GM19035 (cell line): ENCODE results near the gene AHDC1.

Experiments used
- ATAC-seq: cut with Tn5 transposase; IDR thresholded peaks from one replicate; pipeline ENCODE4 v1.9.1; 2021; ENCODE audit not compliant: unreplicated experiment

The AHDC1 gene

DNA sequence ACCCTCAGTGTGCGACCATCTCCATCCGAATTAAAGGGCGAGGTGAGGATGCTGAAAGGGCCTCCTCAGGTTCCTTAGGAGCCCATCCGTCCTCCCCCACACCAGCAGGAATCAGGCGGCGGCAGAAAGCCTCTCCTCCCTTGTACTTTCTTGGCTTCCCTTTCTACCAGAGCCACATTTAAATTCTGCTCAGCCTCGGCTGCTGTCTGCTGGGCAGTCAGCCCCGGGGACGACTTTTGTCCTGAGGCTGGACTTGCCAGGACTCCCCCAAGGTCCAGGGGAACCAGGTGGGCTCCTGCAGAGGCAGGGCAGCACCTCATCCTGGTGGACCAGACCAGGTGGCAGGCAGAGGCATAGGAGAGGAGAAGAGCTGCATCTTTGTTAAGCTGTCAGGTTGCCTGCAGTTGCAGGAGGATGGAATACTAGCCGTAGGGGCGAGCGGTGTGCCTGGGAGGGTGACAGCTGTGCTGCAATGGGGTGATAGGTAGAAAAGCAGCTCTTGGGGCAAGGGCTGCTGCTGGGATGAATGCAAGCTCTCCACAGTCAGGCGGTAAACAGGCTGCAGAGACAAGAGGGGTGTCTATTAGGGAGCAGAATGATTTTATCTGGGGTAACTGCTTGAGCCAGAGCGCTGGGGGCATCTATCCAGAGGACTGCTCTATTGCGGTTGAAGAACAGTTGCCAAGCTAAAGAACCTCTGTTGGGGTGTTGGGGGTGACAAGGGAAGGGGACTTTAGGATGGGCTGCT is 67.8 kb downstream of the AHDC1 start:
- no peak for ATAC-seq

DNA sequence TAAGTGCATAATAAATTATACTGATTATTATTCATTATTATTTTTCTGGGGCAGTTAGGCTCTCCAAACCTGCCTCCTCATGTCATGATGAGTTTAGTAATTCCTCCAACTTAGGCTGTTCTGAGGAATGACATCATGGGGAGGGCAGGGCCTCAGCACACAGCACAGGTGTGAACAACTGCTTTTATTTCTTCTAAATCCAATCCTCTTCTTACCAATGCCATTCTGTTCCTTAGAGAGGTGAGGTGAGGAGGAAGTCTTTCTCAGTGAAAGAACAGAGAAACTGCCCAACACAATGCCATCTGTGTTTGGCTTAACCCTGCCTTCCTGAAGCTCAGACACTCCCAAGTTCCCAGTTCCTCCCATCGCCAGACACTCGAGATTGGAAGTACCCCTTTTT is 68.6 kb downstream of the AHDC1 start:
- ATAC-seq = no peak

DNA sequence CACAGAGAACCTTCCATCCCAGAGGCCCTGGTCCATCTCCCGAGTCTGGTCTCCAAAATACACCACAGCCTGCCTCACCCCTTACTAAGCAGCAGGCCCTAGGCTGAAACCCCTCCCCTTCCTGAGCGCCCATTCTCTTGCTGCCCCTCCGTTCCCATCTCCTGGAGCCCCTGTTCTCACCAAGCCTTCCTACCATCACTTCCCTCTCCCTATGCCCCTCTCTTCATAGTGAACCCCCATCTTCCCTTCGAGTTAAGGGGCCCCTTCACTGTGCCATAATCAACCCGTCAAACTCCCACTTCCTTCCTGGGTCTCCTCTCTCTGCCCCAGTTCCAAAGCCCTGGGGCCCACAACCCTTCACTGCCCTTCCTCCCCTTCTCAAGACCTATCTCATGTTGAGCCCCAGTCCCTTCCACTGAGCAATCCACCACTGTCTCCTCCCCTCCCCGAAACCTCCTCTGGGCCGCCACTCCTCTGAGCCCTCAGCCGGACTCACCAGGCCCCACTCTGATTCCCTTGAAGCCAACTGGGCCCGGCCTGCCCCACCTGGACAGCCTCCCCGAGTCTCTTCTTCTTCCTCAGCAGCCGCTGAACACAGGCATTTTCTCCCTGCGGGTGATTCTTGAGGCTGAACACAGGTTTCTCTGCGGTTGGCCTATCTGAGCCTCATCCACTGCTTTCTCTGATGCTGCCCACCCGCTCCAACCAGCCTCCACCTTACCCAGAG is 71.8 kb downstream of the AHDC1 start:
- ATAC-seq = no peak

DNA sequence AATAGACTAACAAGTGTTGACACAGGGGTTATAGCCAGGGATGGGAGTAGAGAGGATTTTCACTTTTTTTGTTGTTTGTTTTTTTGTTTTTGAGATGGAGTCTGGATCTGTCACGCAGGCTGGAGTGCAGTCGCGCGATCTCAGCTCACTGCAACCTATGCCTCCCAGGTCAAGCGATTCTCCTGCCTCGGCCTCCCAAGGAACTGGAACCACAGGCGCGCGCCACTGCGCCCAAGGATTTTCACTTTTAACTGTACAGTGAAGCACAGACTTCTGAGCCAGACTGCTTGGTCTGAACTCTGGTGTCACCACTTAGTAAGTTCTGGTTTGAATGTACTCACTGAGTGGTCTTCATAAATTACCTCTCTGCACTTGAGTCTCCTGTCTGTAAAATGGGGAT is 73.8 kb downstream of the AHDC1 start:
- ATAC-seq = no peak

DNA sequence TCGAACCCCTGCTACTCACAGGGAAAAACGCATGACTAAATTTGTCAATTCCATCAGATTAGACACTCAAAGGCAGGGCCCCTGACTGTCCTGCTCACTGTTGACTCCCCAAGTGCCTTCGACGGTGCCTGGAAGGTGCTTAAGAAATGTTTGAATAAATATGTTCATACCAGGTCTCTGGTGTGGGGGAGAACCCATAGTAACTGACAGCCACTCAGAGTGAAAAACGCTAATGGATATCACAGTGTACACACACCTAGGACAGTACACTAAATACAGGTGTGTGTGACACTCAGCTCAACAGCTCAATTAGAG is 74.3 kb downstream of the AHDC1 start:
- ATAC-seq = no peak

DNA sequence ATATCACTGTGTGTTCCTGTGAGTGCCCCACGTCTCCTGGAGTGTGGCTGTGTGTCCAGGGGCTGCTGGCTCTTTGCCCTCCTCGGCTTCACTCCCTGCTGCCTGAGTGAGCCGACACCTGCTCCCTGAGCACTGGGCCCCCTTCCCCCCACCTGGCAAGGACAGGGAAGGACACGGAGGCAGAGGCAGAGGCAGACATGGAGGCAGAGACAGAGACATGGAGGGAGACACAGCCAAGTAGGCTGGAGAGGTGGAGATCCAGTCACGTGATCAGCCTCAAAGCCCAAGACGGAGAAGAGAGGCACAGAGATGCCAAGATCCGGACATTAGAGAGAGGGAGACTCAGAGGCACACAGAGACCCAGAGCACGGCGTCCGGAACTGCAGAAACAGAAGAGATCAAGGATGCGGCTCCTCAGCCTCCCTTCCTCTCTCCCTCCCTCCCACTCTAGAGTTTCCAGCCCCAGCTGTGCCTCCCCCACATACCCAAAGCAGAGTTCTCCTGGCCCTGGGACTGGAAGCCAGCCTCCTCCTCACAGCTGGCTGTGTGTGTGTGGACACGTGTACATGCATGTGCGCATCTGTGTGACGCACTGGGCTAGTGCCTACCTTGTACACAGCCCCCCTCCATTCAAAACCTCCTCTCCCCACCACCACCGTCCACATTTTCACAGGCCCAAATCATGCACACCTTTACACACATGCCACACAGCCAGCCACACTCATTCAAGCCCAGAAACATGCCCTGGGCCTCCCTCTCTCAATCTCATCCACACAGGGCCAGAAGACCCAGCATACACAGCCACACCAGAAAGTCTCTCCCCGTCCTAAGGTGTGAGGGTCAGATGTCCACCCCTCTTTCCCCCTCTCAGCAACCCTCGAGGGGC is 74.9 kb downstream of the AHDC1 start:
- ATAC-seq = no peak

DNA sequence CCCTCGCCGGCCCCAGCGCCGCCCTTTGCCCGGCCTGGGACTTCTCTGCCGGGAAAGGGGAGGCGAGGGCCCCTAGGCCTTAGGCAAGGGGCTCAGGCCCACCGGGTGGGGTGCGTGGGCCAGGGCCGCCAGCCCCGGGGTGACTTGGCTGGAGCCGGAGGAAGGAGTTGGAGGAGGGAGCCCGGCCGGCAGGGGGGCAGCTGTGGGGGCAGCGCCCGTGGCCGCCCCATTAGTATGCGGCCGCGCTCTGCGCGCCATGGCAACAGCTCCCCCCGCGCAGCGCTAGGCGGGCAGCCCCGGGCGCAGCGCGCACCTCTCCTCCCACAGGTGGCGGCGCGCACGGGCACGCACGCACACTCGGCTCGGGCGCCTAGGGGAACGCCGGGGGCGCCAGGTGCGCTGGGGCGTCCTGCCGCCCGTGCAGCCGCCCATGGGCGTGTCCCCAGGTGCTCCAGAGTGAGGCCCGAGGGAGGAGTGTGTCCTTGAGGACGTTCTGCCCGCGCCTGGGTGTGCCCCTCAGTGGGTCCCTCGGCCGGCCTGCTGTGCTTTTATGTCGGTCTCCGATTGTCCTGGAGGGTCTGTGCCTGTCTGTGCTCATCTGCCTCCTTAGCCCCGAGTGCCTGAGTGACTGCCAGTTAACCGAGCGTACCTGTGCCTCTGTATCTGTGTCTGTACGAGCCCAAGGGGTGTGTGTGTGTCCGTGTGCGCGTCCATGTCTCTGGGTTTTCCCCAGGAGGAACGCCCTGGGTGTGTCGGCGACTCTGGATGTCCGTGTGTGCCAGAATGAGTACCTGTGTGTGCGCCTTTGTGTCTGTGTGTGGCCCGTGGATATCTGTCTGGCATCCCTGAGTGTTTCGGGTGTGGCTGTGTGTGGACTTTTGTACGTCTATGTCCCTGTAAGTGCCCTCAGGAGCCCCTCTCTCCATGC is 75.8 kb downstream of the AHDC1 start:
- no peak for ATAC-seq

DNA sequence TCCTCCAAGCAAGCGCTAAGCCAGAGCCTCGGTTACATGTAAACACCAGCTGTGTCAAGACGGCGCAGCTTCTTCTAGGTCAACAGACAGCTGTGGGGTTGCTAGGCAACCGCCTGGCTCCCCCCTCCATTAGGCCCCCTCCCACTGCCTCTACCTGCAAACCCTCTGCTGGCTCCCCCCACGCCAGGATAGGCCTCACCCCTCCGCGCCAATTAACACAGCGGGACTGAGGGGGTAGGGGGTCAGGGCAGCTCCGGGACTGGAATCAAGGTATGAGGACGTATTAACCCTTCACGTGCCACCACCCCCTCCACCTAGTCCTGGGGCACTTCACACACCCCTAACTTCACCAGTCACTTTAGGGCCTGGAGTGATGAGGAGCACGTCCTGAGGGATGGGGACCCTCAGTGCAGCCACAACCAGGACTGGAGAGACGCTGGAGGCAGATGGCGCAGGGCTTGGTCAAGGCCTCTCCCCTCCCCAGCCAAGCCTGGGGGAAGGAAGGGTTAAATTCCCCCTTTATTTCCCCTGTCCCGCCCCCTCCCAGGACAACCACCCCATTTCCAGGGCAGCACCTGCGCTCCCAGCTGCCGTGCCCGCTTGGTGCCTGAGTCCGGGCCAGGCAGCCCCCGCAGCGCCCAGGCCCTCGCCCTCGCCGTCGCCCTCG is 76.6 kb downstream of the AHDC1 start:
- no peak for ATAC-seq

DNA sequence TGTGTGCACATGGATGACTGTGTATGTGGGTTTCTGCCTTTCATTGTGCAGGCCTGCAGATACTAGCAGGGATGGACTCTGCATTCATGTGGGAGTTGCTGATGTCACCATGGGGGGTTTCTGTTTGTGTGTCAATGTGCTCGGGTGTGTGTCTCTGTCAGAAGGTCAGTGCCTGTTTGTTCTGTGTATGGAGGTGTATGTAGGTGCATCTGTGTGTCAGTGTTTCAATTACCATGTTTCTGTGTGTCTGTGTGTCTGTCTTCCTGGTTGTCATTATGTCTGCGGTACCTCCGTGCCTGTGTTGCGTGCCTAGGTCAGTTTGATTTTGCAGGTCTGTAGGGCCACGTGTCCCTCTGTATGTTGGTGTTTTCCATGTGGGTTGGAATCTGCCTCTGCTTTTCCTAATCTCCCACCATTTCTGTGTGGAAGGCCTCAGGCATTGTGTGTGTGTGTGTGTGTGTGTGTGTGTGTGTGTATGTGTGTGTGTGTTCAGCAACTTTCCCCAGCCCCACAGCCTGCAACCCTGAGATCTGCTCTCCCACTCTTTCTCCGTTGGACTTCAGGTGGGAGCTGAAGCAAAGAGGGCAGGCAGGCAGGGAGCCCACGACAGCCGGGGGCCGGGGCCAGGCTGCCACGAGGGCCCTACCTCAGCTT is 77.2 kb downstream of the AHDC1 start:
- no peak for ATAC-seq

DNA sequence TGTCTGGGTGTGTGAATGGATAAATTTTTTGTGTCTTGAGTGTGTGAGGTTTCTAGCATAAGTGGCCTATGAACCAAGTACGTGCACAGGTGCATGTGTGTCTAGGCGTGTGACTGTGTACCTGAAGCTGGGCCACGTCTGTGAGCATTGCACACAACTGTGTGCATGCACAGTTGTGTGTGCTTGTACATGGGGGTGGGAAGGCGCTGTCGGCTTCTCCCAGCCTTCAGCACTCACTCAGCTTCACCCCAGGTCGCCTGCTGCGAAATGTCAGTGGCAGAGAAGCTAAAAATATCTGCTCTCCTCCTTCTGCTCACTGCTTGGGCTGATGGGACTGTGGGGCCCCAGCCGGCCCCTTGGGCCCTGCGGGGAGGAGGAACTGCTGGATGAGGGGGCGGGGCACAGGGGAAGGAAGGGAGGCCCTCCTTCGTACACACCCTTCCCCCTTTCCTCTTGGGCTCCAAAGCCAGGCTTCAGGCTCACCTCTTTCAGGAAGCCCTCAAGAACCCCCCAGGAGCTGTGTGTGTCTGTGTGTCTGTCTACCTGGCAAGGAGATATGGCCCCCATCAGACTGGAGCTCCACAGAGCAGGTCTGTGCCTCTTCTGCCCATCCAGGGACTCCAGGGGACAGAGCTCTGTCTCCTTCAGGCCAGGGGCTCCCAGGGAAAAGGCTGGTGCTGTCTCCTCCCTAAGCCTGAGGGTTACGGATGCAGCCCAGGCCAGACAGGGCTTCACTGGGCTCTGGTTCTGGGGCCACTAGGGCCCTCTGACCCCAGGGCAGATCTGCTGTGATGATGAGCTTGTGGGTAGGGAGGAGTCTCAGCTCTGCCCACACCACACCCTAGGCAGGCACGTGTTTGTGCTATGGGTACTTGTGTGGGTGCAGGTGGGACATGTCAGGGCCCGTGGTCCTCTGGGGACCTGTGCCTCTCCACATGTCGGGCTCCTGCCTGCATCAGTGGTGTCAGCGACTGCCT is 78.4 kb downstream of the AHDC1 start:
- no peak for ATAC-seq

DNA sequence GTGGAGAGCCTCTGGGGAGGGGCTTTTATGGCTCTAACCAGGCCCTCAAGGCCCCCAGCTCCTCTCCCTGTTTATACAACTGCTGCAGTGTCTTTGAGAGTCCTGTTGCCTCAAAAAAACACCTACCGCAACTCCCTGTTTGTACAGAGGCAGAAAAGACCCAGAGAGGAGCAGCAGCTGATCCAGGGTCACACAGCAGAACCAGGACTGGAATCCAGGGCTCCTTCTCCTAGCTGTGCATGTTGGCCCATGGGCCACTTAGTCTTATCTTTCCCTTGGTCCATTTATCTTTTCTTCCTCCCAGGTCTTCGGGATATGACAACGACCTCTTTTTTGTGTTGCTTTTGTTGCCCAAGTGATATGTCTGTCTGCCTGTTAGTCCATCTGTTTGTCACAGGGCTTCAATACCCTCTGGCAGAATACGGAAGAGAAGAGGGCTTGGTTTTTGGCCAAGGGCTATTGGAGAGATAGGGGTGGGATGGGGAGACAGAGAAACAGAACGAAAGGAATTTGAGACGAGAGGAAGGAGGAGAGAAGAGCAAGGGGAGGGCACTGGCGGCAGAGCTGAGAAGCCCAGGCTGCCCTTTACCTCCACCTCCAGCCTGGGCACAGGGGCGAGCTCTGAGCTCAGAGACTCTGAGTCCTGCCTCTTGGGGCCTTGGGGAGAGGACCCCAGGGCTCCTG is 80.5 kb downstream of the AHDC1 start:
- ATAC-seq = no peak

DNA sequence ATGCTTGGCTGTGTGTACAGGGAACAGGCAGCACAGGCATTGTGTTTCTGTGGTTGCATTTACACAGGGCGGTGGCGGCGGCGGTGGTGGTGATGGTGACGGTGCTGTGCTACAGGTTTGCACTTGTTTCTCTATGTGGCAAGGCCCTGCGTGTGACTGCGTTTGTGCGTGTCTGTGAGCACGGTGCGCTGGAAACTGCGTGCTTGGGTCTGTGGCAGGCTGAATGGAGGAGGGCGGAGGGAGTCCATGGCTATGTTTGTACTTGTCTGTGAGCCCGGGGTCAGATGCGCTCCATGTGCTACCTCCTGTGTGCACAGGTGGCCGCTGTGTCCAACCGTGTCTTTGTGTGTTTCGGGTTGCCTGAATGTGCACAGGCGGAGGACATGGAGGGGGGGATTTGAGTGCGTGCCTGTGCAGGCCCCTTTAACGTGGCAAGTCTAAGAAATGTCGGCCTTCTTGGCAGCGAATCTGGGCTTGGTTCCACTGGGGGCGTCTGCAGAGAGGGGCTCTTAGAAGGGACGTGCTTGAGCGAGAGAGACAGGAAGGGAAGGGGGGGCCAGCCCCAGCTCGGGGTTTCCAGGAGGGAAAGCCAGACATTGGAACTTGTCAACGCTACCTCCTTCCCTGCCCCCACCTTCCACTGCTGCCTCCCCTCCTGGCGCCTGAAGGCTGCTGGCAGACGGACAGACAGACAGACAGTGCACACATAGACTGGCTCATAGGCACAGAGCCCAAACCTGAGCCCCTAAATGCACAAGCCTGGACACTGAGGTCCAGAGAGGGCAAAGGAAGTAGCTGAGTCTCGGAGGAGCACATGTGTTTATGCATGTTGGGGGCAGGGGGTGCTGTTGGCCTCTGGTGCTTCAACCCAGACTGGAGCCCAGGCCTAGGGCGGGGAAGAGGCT is 81.3 kb downstream of the AHDC1 start:
- ATAC-seq = no peak

DNA sequence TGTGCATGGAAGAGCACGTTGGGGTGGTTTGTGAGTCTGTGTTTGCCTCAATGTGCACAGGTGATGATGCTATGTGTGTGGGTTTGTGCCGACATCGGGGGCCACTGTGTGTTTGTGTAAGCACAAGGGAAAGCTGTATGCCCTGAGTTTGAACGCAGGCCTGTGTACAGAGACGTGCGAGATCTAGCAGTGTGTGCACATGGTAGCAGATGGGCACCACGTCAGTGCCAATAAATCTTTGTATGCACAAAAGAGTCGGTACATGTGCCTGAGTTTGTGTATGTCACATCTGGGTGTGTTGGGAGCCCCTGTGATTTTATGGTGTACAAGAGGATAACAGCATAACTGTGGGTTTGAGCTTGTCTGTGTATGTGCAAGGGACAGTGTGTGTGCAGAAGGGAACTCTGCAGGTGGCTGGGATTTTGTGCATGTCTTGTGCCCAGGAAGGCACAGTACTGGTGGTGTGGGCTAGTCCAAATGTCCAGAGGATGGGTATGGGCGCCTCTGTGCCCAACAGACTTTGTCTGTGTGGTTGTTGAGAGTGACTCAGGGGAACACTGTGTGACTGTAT is 82.0 kb downstream of the AHDC1 start:
- ATAC-seq = no peak

DNA sequence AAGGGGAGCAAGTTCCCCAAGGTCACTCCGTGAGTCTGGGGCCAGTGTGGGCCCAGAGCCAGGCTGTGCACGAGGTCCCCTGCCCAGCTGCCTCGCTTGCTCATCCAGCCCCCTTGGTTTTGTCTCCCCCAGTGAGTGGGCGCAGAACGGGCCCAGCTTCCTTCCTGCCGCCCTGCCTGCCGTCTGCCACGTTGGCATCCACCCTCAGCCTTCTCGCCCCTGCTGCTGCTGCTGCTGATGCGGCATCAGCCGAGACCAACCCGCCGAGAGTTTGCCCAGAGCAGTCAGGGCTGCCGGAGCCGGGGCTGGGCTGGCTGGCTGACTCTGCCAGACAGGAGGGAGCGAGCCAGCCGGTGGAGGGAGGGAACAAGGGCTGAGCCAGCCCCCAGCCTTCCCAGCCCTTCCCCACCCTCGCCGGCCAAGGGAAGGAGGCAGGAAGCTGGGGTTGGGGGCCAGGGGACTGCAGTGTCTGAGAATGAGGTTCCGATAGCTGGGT is 82.6 kb downstream of the AHDC1 start:
- ATAC-seq = no peak

DNA sequence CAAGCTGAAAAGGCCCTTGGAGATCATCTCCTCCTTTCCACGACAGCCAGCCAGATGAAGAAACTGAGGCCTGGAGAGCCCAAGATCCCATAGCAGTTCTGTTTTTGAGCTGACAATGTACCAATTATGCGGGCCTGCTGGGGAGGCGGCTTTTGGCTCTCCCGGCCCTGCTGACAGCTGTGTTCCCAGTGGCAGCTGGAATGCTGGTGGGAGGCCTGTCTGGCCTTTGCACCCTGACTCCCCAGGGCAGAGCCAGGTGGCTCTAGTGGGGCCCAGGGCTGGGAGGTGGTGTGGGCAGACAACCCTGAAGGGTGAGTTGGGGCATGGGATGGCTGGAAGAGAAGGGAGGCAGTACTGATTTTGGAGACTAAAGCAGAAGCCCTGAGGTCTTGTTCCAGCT is 83.3 kb downstream of the AHDC1 start:
- no peak for ATAC-seq
